GM12878 (cell line): ENCODE data around the gene ENGASE. TPM values are rescaled to one million over a fixed set of nuclear protein-coding genes. Genes with fewer than 3 reads are reported as not detected.

Experiments used
- ATAC-seq: fragments of 200-7000 bp; cut with Tn5 transposase; 3 replicates; pipeline ENCODE4 v1.9.1; 2020; ENCODE audit warnings: mild to moderate bottlenecking, moderate library complexity
- BruUV-seq: library from RNA; stranded (reverse); fragments of 400-500 nt; replicated peaks from 2 replicates; lab custom pipeline; 2021; lab: Mats Ljungman, UMichigan
- CTCF ChIA-PET: fragments of 300-600 bp; sonication (Branson Sonifier 250); formaldehyde crosslinking; extraction: SDS; loops from one replicate; lab custom pipeline; 2021; ENCODE audit warnings: inconsistent platforms; lab: Yijun Ruan, JAX
- POLR2A ChIA-PET: fragments of 350-600 bp; formaldehyde crosslinking; extraction: SDS; loops from one replicate; lab custom pipeline; 2021; ENCODE audit warnings: inconsistent platforms; lab: Charles Lee
- RAD21 ChIA-PET: fragments of 300-600 bp; sonication (Branson Sonifier 250); formaldehyde crosslinking; loops from one replicate; lab custom pipeline; 2023; ENCODE audit warnings: antibody characterized with exemption; ENCODE audit not compliant: unreplicated experiment; lab: Charles Lee
- SMC1A ChIA-PET: fragments of 300-600 bp; sonication (Branson Sonifier 250); formaldehyde crosslinking; loops from one replicate; lab custom pipeline; 2023; ENCODE audit not compliant: unreplicated experiment, uncharacterized antibody; lab: Charles Lee
- DNase-seq: peaks from one replicate; pipeline ENCODE4 v3.0.0-alpha.2; 2011; ENCODE audit warnings: low read depth, low spot score
- FAIRE-seq: peaks from 3 replicates; lab custom pipeline; 2011; peaks lifted over from hg19 to GRCh38; lab: Jason Lieb, UNC
- H2AFZ ChIP-seq: 2 replicates; pipeline ENCODE4 v1.6.0; 2011; ENCODE audit warnings: low read depth, low read length, control low read depth; ENCODE audit not compliant: control insufficient read depth
- H3K27ac ChIP-seq: 2 replicates; pipeline ENCODE4 v1.5.1; 2011; ENCODE audit warnings: control low read depth; ENCODE audit not compliant: control insufficient read depth, insufficient read depth
- H3K27me3 ChIP-seq, 2 experiments: replicated peaks in 1 of 2; 2 replicates each; pipeline versions ENCODE4 v1.6.0 to v1.6.1; 2011; ENCODE audit warnings: low read length in 1 of 2; ENCODE audit not compliant: control insufficient read depth in 2 of 2, insufficient read depth in 2 of 2
- H3K36me3 ChIP-seq, 2 experiments: 2 replicates each; pipeline ENCODE4 v1.5.1; 2011; ENCODE audit warnings: low read length in 1 of 2; ENCODE audit not compliant: control insufficient read depth in 2 of 2, insufficient read depth in 2 of 2
- H3K4me1 ChIP-seq: 2 replicates; pipeline ENCODE4 v1.6.1; 2011; ENCODE audit warnings: mild to moderate bottlenecking, low read length, moderate library complexity, mixed read lengths; ENCODE audit not compliant: control insufficient read depth, insufficient read depth
- H3K4me2 ChIP-seq: 2 replicates; pipeline ENCODE4 v1.6.0; 2011; ENCODE audit warnings: control low read depth; ENCODE audit not compliant: control insufficient read depth, insufficient read depth
- H3K4me3 ChIP-seq: fragments of 200-600 bp; sonication (generic); 2 replicates; pipeline ENCODE4 v1.5.1; 2016
- H3K79me2 ChIP-seq: 2 replicates; pipeline ENCODE4 v1.6.0; 2011; ENCODE audit warnings: low read length; ENCODE audit not compliant: control insufficient read depth, insufficient read depth
- H3K9ac ChIP-seq: 2 replicates; pipeline ENCODE4 v1.8.0; 2011; ENCODE audit warnings: low read length, control low read depth, mixed read lengths; ENCODE audit not compliant: control insufficient read depth, insufficient read depth
- H3K9me3 ChIP-seq: replicated peaks from 3 replicates; pipeline ENCODE4 v1.5.1; 2011; ENCODE audit warnings: mild to moderate bottlenecking, low read length; ENCODE audit not compliant: control insufficient read depth, insufficient read depth
- H4K20me1 ChIP-seq: 2 replicates; pipeline ENCODE4 v1.6.0; 2011; ENCODE audit not compliant: control insufficient read depth, insufficient read depth
- BHLHE40 ChIP-seq, 2 experiments: fragments of 450-650 bp in 1 of 2; IDR thresholded peaks; 2 replicates each; pipeline ENCODE4 v1.6.1; 2011 to 2017; ENCODE audit warnings: low read depth in 2 of 2, borderline replicate concordance in 1 of 2, improper control_type of control experiment in 1 of 2, low read length in 1 of 2, mild to moderate bottlenecking in 1 of 2
- CUX1 ChIP-seq: IDR thresholded peaks from 2 replicates; pipeline ENCODE4 v1.6.1; 2012; ENCODE audit warnings: improper control_type of control experiment, low read depth, low read length; ENCODE audit not compliant: insufficient replicate concordance
- HDGF ChIP-seq: fragments of 450-650 bp; IDR thresholded peaks from 2 replicates; pipeline ENCODE4 v1.6.1; 2016; ENCODE audit warnings: antibody characterized with exemption
- IRF3 ChIP-seq: fragments of 450-650 bp; IDR thresholded peaks from 2 replicates; pipeline ENCODE4 v1.6.1; 2014; ENCODE audit warnings: mild to moderate bottlenecking
- PKNOX1 ChIP-seq: fragments of 450-650 bp; IDR thresholded peaks from 2 replicates; pipeline ENCODE4 v1.6.1; 2016; ENCODE audit warnings: mild to moderate bottlenecking
- RELA ChIP-seq: fragments of 450-650 bp; IDR thresholded peaks from 2 replicates; pipeline ENCODE4 v1.8.0; 2014; ENCODE audit warnings: borderline replicate concordance; ENCODE audit not compliant: partially characterized antibody
- SKIL ChIP-seq: fragments of 450-650 bp; IDR thresholded peaks from 2 replicates; pipeline ENCODE4 v1.6.1; 2017; ENCODE audit warnings: mild to moderate bottlenecking, low read depth, inconsistent platforms; ENCODE audit not compliant: poor library complexity, severe bottlenecking
- SMAD1 ChIP-seq: fragments of 450-650 bp; IDR thresholded peaks from 2 replicates; pipeline ENCODE4 v1.6.1; 2018; ENCODE audit warnings: mild to moderate bottlenecking, low read depth; ENCODE audit not compliant: partially characterized antibody
- ZBTB33 ChIP-seq: fragments of 450-650 bp; IDR thresholded peaks from 2 replicates; pipeline ENCODE4 v1.6.1; 2017; ENCODE audit warnings: mild to moderate bottlenecking
- WGBS: methylation state at CpG from one replicate; pipeline ENCODE4 v1.1.6; 2016; ENCODE audit warnings: low lambda C conversion rate; ENCODE audit not compliant: insufficient replicate concordance, insufficient coverage; ENCODE audit errors: missing lambda C conversion rate; 5-methylcytosine and 5-hydroxymethylcytosine counted together
- in situ Hi-C: fragments of 300-500 bp; cut with MboI; formaldehyde crosslinking; loops from 9 replicates; pipeline ENCODE4 v1.14.3; 2018; ENCODE audit warnings: mixed read lengths
- intact Hi-C: fragments of 100-400 bp; cut with micrococcal nuclease; formaldehyde crosslinking; loops from one replicate; pipeline ENCODE4 v1.14.2; 2022; ENCODE audit not compliant: unreplicated experiment
- polyA plus RNA-seq, 11 experiments: library from polyadenylated mRNA; depleted of rRNA in 4 of 11; unstranded in 6 of 11; stranded (reverse) in 5 of 11; fragments of >200 nt; fragmentation: Nextera tagmentation in 4 of 11; fragmentation: Illumina TruSeq in 1 of 11; extraction: Ambion mirVana in 4 of 11; extraction: Trizol in 1 of 11; gene quantifications; 1 replicate in 1 of 11; 2 replicates in 10 of 11; pipeline versions ENCODE4 v1.2.1 to v1.2.3, GENCODE V29; 2011 to 2016; ENCODE audit warnings: inconsistent platforms in 2 of 11, missing spikeins in 2 of 11, low read depth in 1 of 11
- total RNA-seq, 4 experiments: library from RNA; depleted of rRNA in 3 of 4; stranded (reverse); fragments of >200 nt in 3 of 4; fragmentation: Illumina TruSeq in 1 of 4; extraction: Trizol in 1 of 4; gene quantifications; 2 replicates each; pipeline versions ENCODE4 v1.2.1 to v1.2.3, GENCODE V29; 2013 to 2021

ENGASE gene
- total and polyA plus RNA-seq, 10 of the 15 experiments (the other 5 are each of a cell fraction or from before 2014, with no cell fraction given): 0.18 to 28.9 (median 10.5) TPM

GRCh38 chr17:79080761-79081290 is 6.2 kb downstream of the ENGASE start:
- no peak overlapping the region for H3K27ac ChIP-seq
- ChIA-PET RAD21 (no interaction called here), CTCF (interaction anchor here (0.6 kb wide), 1 partner anchor 276 kb away, joined by 4 read pairs; no protein-coding TSS in a partner anchor), SMC1A (no interaction called here), POLR2A (no interaction called here)
- H3K4me1 ChIP-seq: peaks cover 1% of the 10 kb centered on the region; the same call in 1 of the 2 replicates
- no peak overlapping the region for H3K4me2 ChIP-seq
- WGBS: 93% methylated on average over 11 of the region's 17 CpGs
- H4K20me1 ChIP-seq: peaks cover 3% of the 10 kb centered on the region; the same call in 1 of the 2 replicates
- FAIRE-seq: no peak
- in situ Hi-C loops (loop anchor here (5.0 kb wide), 1 partner anchor 311 kb away; no protein-coding TSS in a partner anchor), intact Hi-C loops (no loop called here)
- peaks cover 0 to 2% of the 10 kb centered on the region in 2 experiments; a peak in 3 of 4 replicates for H3K36me3 ChIP-seq
- no peak overlapping the region for H2AFZ ChIP-seq
- no peak overlapping the region for H3K4me3 ChIP-seq
- no peaks in the 10 kb centered on the region for H3K27me3 ChIP-seq
- BruUV-seq: no TSS peak
- no peak for DNase-seq
- no peak for ATAC-seq
- H3K79me2 ChIP-seq: no peaks in the 10 kb centered on the region
- no peaks in the 10 kb centered on the region for H3K9me3 ChIP-seq
- no peak overlapping the region for H3K9ac ChIP-seq
- TF ChIP-seq SKIL: no peak
- TF ChIP-seq HDGF: no peak
- TF ChIP-seq BHLHE40 (IDR thresholded peaks at IDR 0.05; ENCODE audit: borderline replicate concordance in 1 of 2, low read depth in 2 of 2, low read length in 1 of 2): no peak
- no peak for TF ChIP-seq CUX1
- TF ChIP-seq RELA: no peak
- no peak for TF ChIP-seq IRF3
- TF ChIP-seq ZBTB33: no peak
- no peak for TF ChIP-seq PKNOX1
- TF ChIP-seq SMAD1: no peak
